Ramos (cell line): ENCODE results near the gene CNOT6.
"Not testable (repeated sequence)": the region's sequence is repeated elsewhere in the genome, so short reads cannot be mapped to it uniquely, and the experiment has no call there.

ENCODE experiments used
- in situ Hi-C: fragments of 300-500 bp; cut with MboI; formaldehyde crosslinking; loops from one replicate; pipeline ENCODE4 v1.14.3; 2022; ENCODE audit warnings: low sequenced_read_pairs; ENCODE audit not compliant: unreplicated experiment

Gene CNOT6

GRCh38 chr5:180500300-180500699, 6.1 kb downstream of the CNOT6 start:
- in situ Hi-C loops: not testable (repeated sequence)

GRCh38 chr5:180507661-180508060, 13.5 kb downstream of the CNOT6 start:
- in situ Hi-C loops: no loop called here

GRCh38 chr5:180515294-180515693, 21.1 kb downstream of the CNOT6 start:
- in situ Hi-C loops: no loop called here

- in situ Hi-C loops: not testable (repeated sequence)
Observed at GRCh38 chr5:180515974-180516373, 21.8 kb downstream of the CNOT6 start.

GRCh38 chr5:180516440-180516839, 22.3 kb downstream of the CNOT6 start:
- in situ Hi-C loops: no loop called here

- in situ Hi-C loops: no loop called here
Observed at GRCh38 chr5:180519098-180519497, 24.9 kb downstream of the CNOT6 start.

GRCh38 chr5:180521101-180521500, 26.9 kb downstream of the CNOT6 start:
- in situ Hi-C loops: no loop called here

GRCh38 chr5:180521591-180521990, 27.4 kb downstream of the CNOT6 start:
- in situ Hi-C loops: no loop called here

- in situ Hi-C loops: no loop called here
Observed at GRCh38 chr5:180522330-180522729, 28.2 kb downstream of the CNOT6 start.

GRCh38 chr5:180523629-180524466, 29.7 kb downstream of the CNOT6 start:
- in situ Hi-C loops: no loop called here

GRCh38 chr5:180525399-180525798, 31.2 kb downstream of the CNOT6 start:
- in situ Hi-C loops: no loop called here

GRCh38 chr5:180526269-180526668, 32.1 kb downstream of the CNOT6 start:
- in situ Hi-C loops: no loop called here

- in situ Hi-C loops: no loop called here
Observed at GRCh38 chr5:180527659-180528058, 33.5 kb downstream of the CNOT6 start.

- in situ Hi-C loops: not testable (repeated sequence)
Observed at GRCh38 chr5:180531036-180531585, 36.9 kb downstream of the CNOT6 start.

- in situ Hi-C loops: no loop called here
Observed at GRCh38 chr5:180532268-180532667, 38.1 kb downstream of the CNOT6 start.

- in situ Hi-C loops: no loop called here
Observed at GRCh38 chr5:180533845-180534244, 39.7 kb downstream of the CNOT6 start.

- in situ Hi-C loops: no loop called here
Observed at GRCh38 chr5:180535573-180535972, 41.4 kb downstream of the CNOT6 start.

GRCh38 chr5:180540050-180540694, 46.0 kb downstream of the CNOT6 start:
- in situ Hi-C loops: no loop called here

GRCh38 chr5:180541710-180542109, 47.5 kb downstream of the CNOT6 start:
- in situ Hi-C loops: no loop called here

GRCh38 chr5:180545248-180545647, 51.1 kb downstream of the CNOT6 start:
- in situ Hi-C loops: no loop called here

- in situ Hi-C loops: no loop called here
Observed at GRCh38 chr5:180548563-180548962, 54.4 kb downstream of the CNOT6 start.
